BE2C (cell line): ENCODE data around the gene C10orf90.

Source experiments
- DNase-seq: peaks from one replicate; pipeline ENCODE4 v3.0.0-alpha.2; 2020
- H3K27me3 ChIP-seq: fragments of 250-450 bp; sonication (Bioruptor Pico); 2 replicates; pipeline ENCODE4 v1.5.1; 2020; ENCODE audit warnings: mild to moderate bottlenecking
- H3K36me3 ChIP-seq: fragments of 250-450 bp; sonication (Bioruptor Pico); 2 replicates; pipeline ENCODE4 v1.5.1; 2020; ENCODE audit warnings: mild to moderate bottlenecking
- H3K4me1 ChIP-seq: fragments of 250-450 bp; sonication (Bioruptor Pico); 2 replicates; pipeline ENCODE4 v1.5.1; 2020
- H3K4me3 ChIP-seq: 2 replicates; pipeline ENCODE4 v1.5.1; 2011; ENCODE audit warnings: low read depth, low read length
- H3K9me3 ChIP-seq: fragments of 250-450 bp; sonication (Bioruptor Pico); 2 replicates; pipeline ENCODE4 v1.5.1; 2020
- TF ChIP-seq, protein P1 (sequence below): IDR thresholded peaks from 2 replicates; pipeline ENCODE4 v1.5.1; 2012; ENCODE audit warnings: mild to moderate bottlenecking, low read depth, low read length

The C10orf90 gene

DNA sequence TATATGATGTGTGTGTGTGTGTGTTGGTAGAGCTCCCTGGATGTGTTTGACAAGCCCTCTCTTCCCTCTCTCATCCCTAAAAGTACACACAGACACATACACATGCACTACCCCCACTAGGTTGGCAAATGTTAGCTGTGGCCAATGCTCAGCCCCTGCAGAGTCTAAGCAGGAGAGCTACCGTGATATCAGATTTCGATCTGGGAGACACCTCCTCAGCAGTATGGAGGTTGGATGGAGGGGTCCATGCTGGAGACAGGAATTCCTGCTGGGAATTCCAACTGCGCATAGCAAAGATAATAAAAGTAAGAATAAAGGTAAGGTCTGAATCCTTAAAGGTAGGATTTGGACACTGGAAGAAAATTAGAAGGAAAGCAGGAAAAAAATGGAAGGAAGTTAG, 85.7 kb downstream of the C10orf90 start:
- no peaks in the 10 kb centered on the region for H3K9me3 ChIP-seq
- H3K4me1 ChIP-seq, result no peaks in the 10 kb centered on the region
- H3K36me3 ChIP-seq, result no peaks in the 10 kb centered on the region
- DNase-seq, result no peak
- no peak overlapping the region for H3K4me3 ChIP-seq
- H3K27me3 ChIP-seq, result no peaks in the 10 kb centered on the region
- TF ChIP-seq, protein P1, sequence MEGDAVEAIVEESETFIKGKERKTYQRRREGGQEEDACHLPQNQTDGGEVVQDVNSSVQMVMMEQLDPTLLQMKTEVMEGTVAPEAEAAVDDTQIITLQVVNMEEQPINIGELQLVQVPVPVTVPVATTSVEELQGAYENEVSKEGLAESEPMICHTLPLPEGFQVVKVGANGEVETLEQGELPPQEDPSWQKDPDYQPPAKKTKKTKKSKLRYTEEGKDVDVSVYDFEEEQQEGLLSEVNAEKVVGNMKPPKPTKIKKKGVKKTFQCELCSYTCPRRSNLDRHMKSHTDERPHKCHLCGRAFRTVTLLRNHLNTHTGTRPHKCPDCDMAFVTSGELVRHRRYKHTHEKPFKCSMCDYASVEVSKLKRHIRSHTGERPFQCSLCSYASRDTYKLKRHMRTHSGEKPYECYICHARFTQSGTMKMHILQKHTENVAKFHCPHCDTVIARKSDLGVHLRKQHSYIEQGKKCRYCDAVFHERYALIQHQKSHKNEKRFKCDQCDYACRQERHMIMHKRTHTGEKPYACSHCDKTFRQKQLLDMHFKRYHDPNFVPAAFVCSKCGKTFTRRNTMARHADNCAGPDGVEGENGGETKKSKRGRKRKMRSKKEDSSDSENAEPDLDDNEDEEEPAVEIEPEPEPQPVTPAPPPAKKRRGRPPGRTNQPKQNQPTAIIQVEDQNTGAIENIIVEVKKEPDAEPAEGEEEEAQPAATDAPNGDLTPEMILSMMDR, result no peak

DNA sequence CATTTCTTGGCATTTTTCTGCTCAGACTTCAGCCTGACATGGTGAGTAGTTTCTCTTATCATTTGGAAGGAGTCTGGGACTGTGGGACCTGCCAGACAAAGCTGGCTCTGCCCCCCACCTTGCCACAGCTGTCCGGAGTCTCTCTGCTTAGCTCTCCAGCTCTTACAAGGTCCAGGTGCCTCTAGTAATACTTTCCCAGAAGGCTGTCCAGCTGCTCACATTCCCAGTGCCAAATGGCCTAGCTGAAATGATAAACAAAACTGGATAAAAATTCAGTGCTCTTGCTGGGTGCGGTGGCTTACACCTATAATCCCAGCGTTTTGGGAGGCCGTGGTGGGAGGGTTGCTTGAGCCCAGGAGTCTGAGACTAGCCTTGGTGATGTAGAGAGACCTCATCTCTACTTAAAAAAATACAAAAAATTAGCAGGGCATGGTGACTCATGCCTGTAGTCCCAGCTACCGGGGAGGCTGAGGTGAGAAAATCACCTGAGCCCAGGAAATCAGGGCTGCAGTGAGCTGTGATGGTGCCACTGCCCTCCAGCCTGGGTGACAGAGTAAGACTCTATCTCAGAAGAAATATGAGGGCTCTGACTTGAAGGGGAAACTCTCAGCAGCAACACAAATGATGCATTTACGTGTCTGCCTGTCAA, 86.8 kb downstream of the C10orf90 start:
- Histone ChIP-seq H3K9me3 (no peaks in the 10 kb centered on the region), H3K36me3 (no peaks in the 10 kb centered on the region), H3K4me3 (no peak overlapping the region), H3K27me3 (no peaks in the 10 kb centered on the region), H3K4me1 (no peaks in the 10 kb centered on the region)
- TF ChIP-seq, protein P1, result no peak
- no peak for DNase-seq

DNA sequence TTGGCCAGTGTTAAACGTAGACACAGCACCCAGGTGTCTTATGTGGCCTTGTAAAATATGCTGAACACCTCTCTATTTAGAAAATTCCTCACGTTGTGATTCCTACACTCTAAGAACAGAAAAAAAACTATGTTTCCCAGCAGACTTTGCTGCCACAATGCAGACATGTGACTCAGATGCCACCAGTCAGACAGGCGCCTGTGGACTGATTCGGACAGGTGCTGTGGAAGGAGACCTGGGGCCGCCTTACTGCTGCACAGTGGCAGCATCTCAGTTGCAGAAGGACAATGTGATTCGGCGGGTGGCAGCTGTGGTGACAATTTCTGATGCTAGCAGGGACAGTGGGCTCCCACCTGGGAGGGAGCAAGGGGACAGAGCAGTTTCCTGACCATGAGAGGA, 88.8 kb downstream of the C10orf90 start:
- H3K36me3 ChIP-seq, result no peaks in the 10 kb centered on the region
- no peak overlapping the region for H3K4me3 ChIP-seq
- H3K4me1 ChIP-seq, result no peaks in the 10 kb centered on the region
- no peaks in the 10 kb centered on the region for H3K27me3 ChIP-seq
- no peaks in the 10 kb centered on the region for H3K9me3 ChIP-seq
- TF ChIP-seq, protein P1, result no peak
- no peak for DNase-seq

DNA sequence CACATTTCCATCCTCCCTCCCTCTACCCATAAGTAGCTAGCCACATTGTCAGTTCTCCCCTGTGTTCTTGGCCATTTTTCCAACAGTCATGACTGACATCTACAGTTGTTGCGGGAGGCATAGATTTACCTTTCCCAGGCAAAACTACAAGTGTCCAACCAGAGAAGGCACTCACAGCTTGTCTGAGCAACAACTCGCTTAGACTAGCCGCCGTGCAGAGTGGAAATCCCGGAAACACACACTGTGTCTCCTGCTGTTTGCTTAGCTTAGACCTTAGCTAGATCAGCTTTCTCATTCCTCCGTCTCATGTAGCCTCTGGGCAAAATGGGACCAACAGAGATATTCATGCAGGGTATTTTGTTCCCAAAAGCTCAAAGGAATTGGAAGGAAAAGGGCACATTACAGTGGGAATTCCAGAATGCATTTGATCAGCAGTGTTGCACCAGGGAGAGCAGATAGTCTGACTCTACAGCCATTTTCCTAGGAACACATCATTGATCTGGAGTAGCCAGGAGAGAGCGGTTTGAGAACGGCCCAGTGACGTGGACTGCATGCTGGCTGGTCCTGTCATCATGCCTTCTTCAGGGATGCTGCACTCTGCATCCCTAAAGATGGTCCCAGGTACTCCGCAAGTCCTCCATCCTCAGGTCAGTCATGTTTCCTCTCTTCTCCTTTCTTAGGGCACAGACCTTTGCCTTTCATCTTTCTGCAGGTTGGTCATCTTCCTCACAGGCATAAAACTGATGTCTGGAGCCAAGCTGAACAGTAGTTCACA, 89.4 kb downstream of the C10orf90 start:
- Histone ChIP-seq H3K9me3 (no peaks in the 10 kb centered on the region), H3K27me3 (no peaks in the 10 kb centered on the region), H3K4me3 (no peak overlapping the region), H3K36me3 (no peaks in the 10 kb centered on the region), H3K4me1 (no peaks in the 10 kb centered on the region)
- TF ChIP-seq, protein P1, result no peak
- no peak for DNase-seq

DNA sequence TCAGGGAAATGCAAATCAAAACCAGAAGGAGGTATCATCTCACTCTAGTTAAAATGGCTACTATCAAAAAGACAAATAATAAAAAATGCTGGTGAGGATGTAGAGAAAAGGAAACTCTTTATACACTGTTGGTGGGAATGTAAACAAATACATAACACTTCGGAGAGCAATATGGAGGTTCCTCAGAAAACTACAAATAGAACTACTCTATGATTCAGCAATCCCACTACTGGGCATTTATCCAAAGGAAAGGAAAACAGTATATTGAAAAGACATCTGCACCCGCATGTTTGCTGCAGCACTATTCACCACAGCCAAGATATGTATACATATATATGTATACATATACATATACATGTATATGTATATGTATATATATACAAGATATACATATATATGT, 94.2 kb downstream of the C10orf90 start:
- no peaks in the 10 kb centered on the region for H3K36me3 ChIP-seq
- TF ChIP-seq, protein P1, result no peak
- no peak overlapping the region for H3K4me3 ChIP-seq
- H3K9me3 ChIP-seq, result no peaks in the 10 kb centered on the region
- H3K27me3 ChIP-seq, result no peaks in the 10 kb centered on the region
- no peak for DNase-seq
- H3K4me1 ChIP-seq, result no peaks in the 10 kb centered on the region
